Pulmonary artery endothelial cell (primary cell): ENCODE results near the gene TBX2. TPM values are rescaled to one million over a fixed set of nuclear protein-coding genes. Genes with fewer than 3 reads are reported as not detected.

Source experiments
- DNase-seq: peaks from one replicate; pipeline ENCODE4 v3.0.0-alpha.2; 2011; ENCODE audit warnings: low read depth, low spot score
- total RNA-seq: library from RNA; depleted of rRNA; stranded (reverse); fragments of >200 nt; gene quantifications from 2 replicates; pipeline ENCODE4 v1.2.3, GENCODE V29; 2014

The TBX2 gene
- total RNA-seq, 1 donor from 2014 or later = not detected

- no peak for DNase-seq
These were observed 14.1 kb downstream of the TBX2 start for GRCh38 chr17:61413661-61414126.

GRCh38 chr17:61414141-61414935, 14.7 kb downstream of the TBX2 start:
- DNase-seq = no peak

- DNase-seq = no peak
These were observed 15.3 kb downstream of the TBX2 start for GRCh38 chr17:61414936-61415251.

GRCh38 chr17:61415374-61416210, 15.9 kb downstream of the TBX2 start:
- no peak for DNase-seq

GRCh38 chr17:61416211-61416539, 16.5 kb downstream of the TBX2 start:
- DNase-seq = no peak

GRCh38 chr17:61416540-61417363, 17.1 kb downstream of the TBX2 start:
- peak; percentile 20 for DNase-seq

- no peak for DNase-seq
These were observed 18.8 kb downstream of the TBX2 start for GRCh38 chr17:61418449-61418848.

- no peak for DNase-seq
These were observed 19.9 kb downstream of the TBX2 start for GRCh38 chr17:61419496-61420046.

- DNase-seq = no peak
These were observed 20.4 kb downstream of the TBX2 start for GRCh38 chr17:61420052-61420451.

- no peak for DNase-seq
These were observed 21.2 kb downstream of the TBX2 start for GRCh38 chr17:61420745-61421398.

- DNase-seq = no peak
These were observed 21.8 kb downstream of the TBX2 start for GRCh38 chr17:61421460-61421859.

- no peak for DNase-seq
These were observed 22.6 kb downstream of the TBX2 start for GRCh38 chr17:61422116-61422799.

- no peak for DNase-seq
These were observed 23.2 kb downstream of the TBX2 start for GRCh38 chr17:61422869-61423268.

GRCh38 chr17:61423967-61424649, 24.5 kb downstream of the TBX2 start:
- no peak for DNase-seq

GRCh38 chr17:61425682-61426481, 26.2 kb downstream of the TBX2 start:
- DNase-seq = no peak

- no peak for DNase-seq
These were observed 27.1 kb downstream of the TBX2 start for GRCh38 chr17:61426482-61427304.

- no peak for DNase-seq
These were observed 27.9 kb downstream of the TBX2 start for GRCh38 chr17:61427567-61427966.

- DNase-seq = no peak
These were observed 29.6 kb downstream of the TBX2 start for GRCh38 chr17:61429274-61429673.
